Type B pancreatic cell (in vitro differentiated cells): Measurements from ENCODE around the gene ZNF853. TPM values are rescaled to one million over a fixed set of nuclear protein-coding genes. Genes with fewer than 3 reads are reported as not detected.

Source experiments
- DNase-seq: peaks from one replicate; pipeline ENCODE4 v3.0.0; 2021; ENCODE audit warnings: mixed read lengths; ENCODE audit not compliant: unreplicated experiment; ENCODE audit errors: extremely low spot score
- H3K27ac Mint-ChIP-seq: 2 replicates; pipeline ENCODE4 v1.8.0; 2021; ENCODE audit warnings: mild to moderate bottlenecking, mixed read lengths
- H3K27me3 Mint-ChIP-seq: 2 replicates; pipeline ENCODE4 v1.8.0; 2021; ENCODE audit warnings: mixed read lengths
- H3K36me3 Mint-ChIP-seq: 2 replicates; pipeline ENCODE4 v1.8.0; 2021; ENCODE audit warnings: mixed read lengths
- H3K4me1 Mint-ChIP-seq: one replicate; pipeline ENCODE4 v1.8.0; 2021; ENCODE audit warnings: mixed read lengths; ENCODE audit not compliant: unreplicated experiment
- H3K4me3 Mint-ChIP-seq: 2 replicates; pipeline ENCODE4 v1.8.0; 2021; ENCODE audit warnings: mild to moderate bottlenecking, mixed read lengths
- H3K9me3 Mint-ChIP-seq: 2 replicates; pipeline ENCODE4 v1.8.0; 2021; ENCODE audit warnings: mixed read lengths
- CTCF ChIP-seq: fragments of 200-600 bp; sonication (generic); conservative IDR thresholded peaks from 2 replicates; pipeline ENCODE4 v1.5.0; 2021; ENCODE audit warnings: antibody characterized with exemption, mild to moderate bottlenecking
- total RNA-seq: library from RNA; stranded (reverse); gene quantifications from 2 replicates; pipeline ENCODE4 v1.2.1, GENCODE V29; 2021; ENCODE audit warnings: low replicate concordance

ZNF853 gene
- total RNA-seq, 1 donor from 2014 or later: 9.2 TPM

GRCh38 chr7:6619961-6620360, 4.6 kb downstream of the ZNF853 start:
- Mint-ChIP-seq H3K4me1 (no peaks in the 10 kb centered on the region), H3K9me3 (no peaks in the 10 kb centered on the region), H3K36me3 (peaks cover 4% of the 10 kb centered on the region), H3K27ac (no peak overlapping the region), H3K27me3 (no peaks in the 10 kb centered on the region), H3K4me3 (no peak overlapping the region)
- DNase-seq: no peak
- TF ChIP-seq CTCF: no peak

- no peak overlapping the region for H3K27ac Mint-ChIP-seq
- no peaks in the 10 kb centered on the region for H3K4me1 Mint-ChIP-seq
- no peak for DNase-seq
- peaks cover 4% of the 10 kb centered on the region for H3K36me3 Mint-ChIP-seq
- no peak overlapping the region for H3K4me3 Mint-ChIP-seq
- no peaks in the 10 kb centered on the region for H3K27me3 Mint-ChIP-seq
- no peaks in the 10 kb centered on the region for H3K9me3 Mint-ChIP-seq
- no peak for TF ChIP-seq CTCF
These were observed 6.1 kb downstream of the ZNF853 start for GRCh38 chr7:6621195-6622133.

DNA sequence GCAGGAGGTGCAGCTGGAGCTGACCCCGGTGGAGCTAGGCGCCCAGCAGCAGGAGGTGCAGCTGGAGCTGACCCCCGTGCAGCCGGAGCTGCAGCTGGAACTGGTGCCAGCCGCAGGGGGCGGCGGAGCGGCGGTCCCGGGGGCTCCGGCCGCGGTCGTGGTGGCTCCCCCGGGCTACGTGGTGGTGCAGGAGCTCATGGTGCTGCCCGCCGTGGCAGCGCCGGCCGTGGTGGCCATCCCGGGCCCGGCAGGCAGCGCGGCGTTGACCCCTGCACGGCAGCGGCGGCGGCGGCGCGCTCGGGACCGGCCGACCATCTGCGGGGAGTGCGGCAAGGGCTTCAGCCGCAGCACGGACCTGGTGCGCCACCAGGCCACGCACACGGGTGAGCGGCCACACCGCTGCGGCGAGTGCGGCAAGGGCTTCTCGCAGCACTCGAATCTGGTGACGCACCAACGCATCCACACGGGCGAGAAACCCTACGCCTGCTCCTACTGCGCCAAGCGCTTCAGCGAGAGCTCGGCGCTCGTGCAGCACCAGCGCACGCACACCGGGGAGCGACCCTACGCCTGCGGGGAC, 6.8 kb downstream of the ZNF853 start:
- Mint-ChIP-seq H3K4me3 (no peak overlapping the region), H3K36me3 (peaks cover 4% of the 10 kb centered on the region), H3K27ac (no peak overlapping the region)

GRCh38 chr7:6623589-6624245, 8.3 kb downstream of the ZNF853 start:
- H3K36me3 Mint-ChIP-seq: peaks cover 4% of the 10 kb centered on the region

More for the DNA sequence above, 6.8 kb downstream of the ZNF853 start:
- H3K27me3 Mint-ChIP-seq: no peaks in the 10 kb centered on the region
- no peak for TF ChIP-seq CTCF
- no peaks in the 10 kb centered on the region for H3K4me1 Mint-ChIP-seq
- H3K9me3 Mint-ChIP-seq: no peaks in the 10 kb centered on the region
- DNase-seq: no peak

GRCh38 chr7:6624246-6624611, 8.8 kb downstream of the ZNF853 start:
- H3K27me3 Mint-ChIP-seq: no peaks in the 10 kb centered on the region
- H3K9me3 Mint-ChIP-seq: no peaks in the 10 kb centered on the region
- H3K36me3 Mint-ChIP-seq: peaks cover 4% of the 10 kb centered on the region
- H3K27ac Mint-ChIP-seq: no peak overlapping the region
- no peaks in the 10 kb centered on the region for H3K4me1 Mint-ChIP-seq
- DNase-seq: no peak
- TF ChIP-seq CTCF: no peak
- no peak overlapping the region for H3K4me3 Mint-ChIP-seq

More at GRCh38 chr7:6623589-6624245, 8.3 kb downstream of the ZNF853 start:
- H3K27ac Mint-ChIP-seq: no peak overlapping the region
- no peak for DNase-seq
- H3K9me3 Mint-ChIP-seq: no peaks in the 10 kb centered on the region
- no peaks in the 10 kb centered on the region for H3K27me3 Mint-ChIP-seq
- no peaks in the 10 kb centered on the region for H3K4me1 Mint-ChIP-seq
- no peak for TF ChIP-seq CTCF
- no peak overlapping the region for H3K4me3 Mint-ChIP-seq
